ENCODE results near the gene TALDO1. TPM values are rescaled to one million over a fixed set of nuclear protein-coding genes. Genes with fewer than 3 reads are reported as not detected.

TALDO1 gene
- total RNA-seq, 1 donor from 2014 or later, result 101 TPM

- H3K36me3 ChIP-seq, result no peaks in the 10 kb centered on the region
- Mint-ChIP-seq H3K4me3 (peak overlapping the region; percentile 60), H3K4me1 (peaks cover 16% of the 10 kb centered on the region), H3K9me3 (no peaks in the 10 kb centered on the region), H3K27ac (no peak overlapping the region), H3K36me3 (no peaks in the 10 kb centered on the region), H3K27me3 (ENCODE audit: insufficient read depth, low read depth) (no peaks in the 10 kb centered on the region)
- no peak overlapping the region for H3K4me3 ChIP-seq
- H4K20me1 ChIP-seq (ENCODE audit: low read depth), result peaks cover 24% of the 10 kb centered on the region
- DNase-seq (ENCODE audit: low spot score), result no peak
- H3K9ac ChIP-seq, result no peak overlapping the region
- no peak overlapping the region for H3K4me2 ChIP-seq
- TF ChIP-seq EZH2 (IDR thresholded peaks at IDR 0.05) (no peak), EZH2phosphoT487 (IDR thresholded peaks at IDR 0.05) (no peak), CTCF (IDR thresholded peaks at IDR 0.05) (no peak)
- peaks cover 71% of the 10 kb centered on the region for H3K79me2 ChIP-seq (ENCODE audit: low read depth)
- no peak overlapping the region for H2AFZ ChIP-seq (replicated peaks)
- H3F3A ChIP-seq (ENCODE audit: low read depth), result peaks cover 26% of the 10 kb centered on the region
- no peak overlapping the region for H3K27ac ChIP-seq
- H3K4me1 ChIP-seq, result peaks cover 11% of the 10 kb centered on the region
- H3K9me3 ChIP-seq (ENCODE audit: low read depth), result no peaks in the 10 kb centered on the region
- H3K27me3 ChIP-seq, result no peaks in the 10 kb centered on the region
Measured at GRCh38 chr11:749731-750130, 2.5 kb downstream of the TALDO1 start.

GRCh38 chr11:760236-760635 lies 13.0 kb downstream of the TALDO1 start:
- Histone ChIP-seq H4K20me1 (ENCODE audit: low read depth) (peaks cover 30% of the 10 kb centered on the region), H3K36me3 (no peaks in the 10 kb centered on the region), H3K27me3 (no peaks in the 10 kb centered on the region)

GRCh38 chr11:761526-762108 lies 14.4 kb downstream of the TALDO1 start:
- H3K36me3 Mint-ChIP-seq, result peaks cover 15% of the 10 kb centered on the region

More at GRCh38 chr11:760236-760635, 13.0 kb downstream of the TALDO1 start:
- H3K27me3 Mint-ChIP-seq (ENCODE audit: insufficient read depth, low read depth), result peaks cover 12% of the 10 kb centered on the region
- no peaks in the 10 kb centered on the region for H3K9me3 ChIP-seq (ENCODE audit: low read depth)
- no peaks in the 10 kb centered on the region for H3K9me3 Mint-ChIP-seq
- no peak overlapping the region for H3K4me2 ChIP-seq
- no peak overlapping the region for H3K9ac ChIP-seq
- no peak overlapping the region for H2AFZ ChIP-seq (replicated peaks)
- H3K4me3 Mint-ChIP-seq, result no peak overlapping the region
- no peak overlapping the region for H3K27ac ChIP-seq
- H3K36me3 Mint-ChIP-seq, result peaks cover 12% of the 10 kb centered on the region
- no peak for TF ChIP-seq EZH2 (IDR thresholded peaks at IDR 0.05)
- no peak for TF ChIP-seq EZH2phosphoT487 (IDR thresholded peaks at IDR 0.05)
- TF ChIP-seq CTCF (IDR thresholded peaks at IDR 0.05), result no peak
- no peaks in the 10 kb centered on the region for H3K4me1 Mint-ChIP-seq
- peaks cover 31% of the 10 kb centered on the region for H3F3A ChIP-seq (ENCODE audit: low read depth)
- H3K4me3 ChIP-seq, result no peak overlapping the region
- H3K27ac Mint-ChIP-seq, result no peak overlapping the region
- DNase-seq (ENCODE audit: low spot score), result no peak
- H3K4me1 ChIP-seq, result no peaks in the 10 kb centered on the region
- no peaks in the 10 kb centered on the region for H3K79me2 ChIP-seq (ENCODE audit: low read depth)

More at GRCh38 chr11:761526-762108, 14.4 kb downstream of the TALDO1 start:
- Mint-ChIP-seq H3K27ac (peak overlapping the region; percentile 66), H3K27me3 (ENCODE audit: insufficient read depth, low read depth) (peaks cover 14% of the 10 kb centered on the region), H3K9me3 (no peaks in the 10 kb centered on the region), H3K4me3 (peak overlapping the region; percentile 27), H3K4me1 (no peaks in the 10 kb centered on the region)
- no peaks in the 10 kb centered on the region for H3K79me2 ChIP-seq (ENCODE audit: low read depth)
- no peak for TF ChIP-seq EZH2phosphoT487 (IDR thresholded peaks at IDR 0.05)
- TF ChIP-seq CTCF (IDR thresholded peaks at IDR 0.05), result no peak
- no peak for TF ChIP-seq EZH2 (IDR thresholded peaks at IDR 0.05)
- H3K36me3 ChIP-seq, result no peaks in the 10 kb centered on the region
- no peak overlapping the region for H3K9ac ChIP-seq
- no peak overlapping the region for H3K4me2 ChIP-seq
- no peaks in the 10 kb centered on the region for H3K27me3 ChIP-seq
- no peak for DNase-seq (ENCODE audit: low spot score)
- peaks cover 26% of the 10 kb centered on the region for H4K20me1 ChIP-seq (ENCODE audit: low read depth)
- no peaks in the 10 kb centered on the region for H3K4me1 ChIP-seq
- H3K4me3 ChIP-seq, result no peak overlapping the region
- H3K9me3 ChIP-seq (ENCODE audit: low read depth), result no peaks in the 10 kb centered on the region
- H3F3A ChIP-seq (ENCODE audit: low read depth), result peaks cover 31% of the 10 kb centered on the region
- H3K27ac ChIP-seq, result no peak overlapping the region
- no peak overlapping the region for H2AFZ ChIP-seq (replicated peaks)
